DND-41 (cell line): ENCODE measurements around the gene PPM1D.

Experiments used
- ATAC-seq: fragments of 200-7000 bp; cut with Tn5 transposase; 3 replicates; pipeline ENCODE4 v1.9.1; 2021; ENCODE audit warnings: low read depth; ENCODE audit not compliant: insufficient read depth
- DNase-seq: peaks from one replicate; pipeline ENCODE4 v3.0.0-alpha.2; 2020
- H2AFZ ChIP-seq: 2 replicates; pipeline ENCODE4 v1.6.0; 2012; ENCODE audit warnings: low read depth, low read length
- H3K27ac ChIP-seq: 2 replicates; pipeline ENCODE4 v1.5.1; 2012; ENCODE audit warnings: low read length, inconsistent platforms
- H3K27me3 ChIP-seq: fragments of 200-600 bp; sonication (generic); 2 replicates; pipeline ENCODE4 v1.6.0; 2012; ENCODE audit warnings: low read length, mild to moderate bottlenecking, inconsistent platforms; ENCODE audit not compliant: insufficient read depth, poor library complexity
- H3K36me3 ChIP-seq: 2 replicates; pipeline ENCODE4 v1.5.1; 2012; ENCODE audit warnings: low read length, inconsistent platforms; ENCODE audit not compliant: insufficient read depth
- H3K4me1 ChIP-seq: 2 replicates; pipeline ENCODE4 v1.5.1; 2012; ENCODE audit warnings: mild to moderate bottlenecking, low read length; ENCODE audit not compliant: insufficient read depth
- H3K4me2 ChIP-seq: 2 replicates; pipeline ENCODE4 v1.6.0; 2012; ENCODE audit warnings: mild to moderate bottlenecking, moderate library complexity, low read length, inconsistent platforms; ENCODE audit not compliant: insufficient read depth
- H3K4me3 ChIP-seq, 2 experiments: fragments of 200-600 bp in 1 of 2; shearing (Covaris generic) in 1 of 2; 2 replicates each; pipeline ENCODE4 v1.5.1; 2012 to 2016; ENCODE audit warnings: inconsistent platforms in 2 of 2, low read length in 2 of 2, mild to moderate bottlenecking in 2 of 2, low read depth in 1 of 2, moderate library complexity in 1 of 2
- H3K79me2 ChIP-seq: 2 replicates; pipeline ENCODE4 v1.6.0; 2012; ENCODE audit warnings: low read length, inconsistent platforms; ENCODE audit not compliant: insufficient read depth
- H3K9ac ChIP-seq: 2 replicates; pipeline ENCODE4 v1.6.0; 2012; ENCODE audit warnings: low read depth, mild to moderate bottlenecking, inconsistent platforms, low read length, moderate library complexity
- H3K9me3 ChIP-seq: 2 replicates; pipeline ENCODE4 v1.5.1; 2012; ENCODE audit warnings: low read length, moderate library complexity, mild to moderate bottlenecking, inconsistent platforms; ENCODE audit not compliant: insufficient read depth, severe bottlenecking
- H4K20me1 ChIP-seq: 2 replicates; pipeline ENCODE4 v1.6.0; 2012; ENCODE audit warnings: low read length; ENCODE audit not compliant: insufficient read depth
- CTCF ChIP-seq: IDR thresholded peaks from 2 replicates; pipeline ENCODE4 v1.5.1; 2012; ENCODE audit warnings: borderline replicate concordance, low read length, moderate library complexity, mild to moderate bottlenecking; ENCODE audit not compliant: poor library complexity, severe bottlenecking; ENCODE audit errors: extremely low read depth
- EZH2 ChIP-seq: IDR thresholded peaks from 3 replicates; pipeline ENCODE4 v1.6.1; 2012; ENCODE audit warnings: borderline replicate concordance, low read depth, mild to moderate bottlenecking, moderate library complexity, low read length, inconsistent platforms; ENCODE audit not compliant: severe bottlenecking

PPM1D gene

DNA sequence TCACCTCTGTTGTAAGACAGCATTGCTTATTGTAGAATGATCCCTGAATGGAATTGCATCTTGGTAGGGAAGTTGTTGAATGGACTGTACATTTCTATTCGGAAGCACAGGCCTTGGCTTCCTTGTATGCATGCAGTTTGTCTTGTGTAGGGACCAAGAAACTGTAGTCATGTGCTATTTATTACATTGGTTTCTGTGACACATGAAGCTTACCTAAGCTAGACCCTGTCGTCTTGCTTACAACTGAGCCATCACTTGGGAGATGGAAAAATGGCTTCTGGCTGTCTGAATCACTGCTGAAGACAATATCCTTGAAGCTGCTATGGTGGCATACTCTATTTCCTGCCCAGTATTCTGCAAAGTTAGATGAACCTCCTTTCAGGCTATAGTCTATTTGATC, 29.1 kb downstream of the PPM1D start:
- no peaks in the 10 kb centered on the region for H3K27me3 ChIP-seq
- DNase-seq (no peak), ATAC-seq (no peak)
- H3K9me3 ChIP-seq = no peaks in the 10 kb centered on the region
- no peak overlapping the region for H3K27ac ChIP-seq
- peaks cover 43% of the 10 kb centered on the region for H3K79me2 ChIP-seq
- no peak overlapping the region for H2AFZ ChIP-seq
- peaks cover 45% of the 10 kb centered on the region for H3K36me3 ChIP-seq
- TF ChIP-seq EZH2 = no peak
- no peak for TF ChIP-seq CTCF
- H3K9ac ChIP-seq = no peak overlapping the region
- no peak overlapping the region for H3K4me2 ChIP-seq
- no peak overlapping the region for H3K4me3 ChIP-seq
- H3K4me1 ChIP-seq = no peaks in the 10 kb centered on the region
- peaks cover 11% of the 10 kb centered on the region for H4K20me1 ChIP-seq

DNA sequence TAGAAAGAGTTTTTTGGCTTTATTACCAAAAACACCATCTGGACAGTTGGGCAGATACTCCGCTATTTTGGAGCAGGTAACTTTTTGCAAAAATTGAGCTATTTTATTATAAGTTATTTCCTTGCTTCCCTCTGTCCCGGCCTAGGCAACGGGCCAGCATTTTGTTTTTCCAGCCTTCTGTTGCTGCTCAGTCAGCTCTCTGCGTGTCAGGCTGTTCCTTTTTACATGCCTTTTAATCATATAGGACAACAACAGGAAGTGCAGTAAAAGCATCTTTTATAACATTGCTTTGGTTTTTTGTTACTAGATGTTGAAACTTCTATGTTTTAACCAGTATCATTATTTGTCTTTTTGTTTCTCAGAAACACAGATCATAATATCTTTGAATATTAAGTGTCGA, 30.4 kb downstream of the PPM1D start:
- DNase-seq (no peak), ATAC-seq (no peak)
- Histone ChIP-seq H3K27ac (no peak overlapping the region), H3K27me3 (no peaks in the 10 kb centered on the region), H3K4me1 (no peaks in the 10 kb centered on the region), H3K4me2 (no peak overlapping the region), H3K9me3 (no peaks in the 10 kb centered on the region), H3K9ac (no peak overlapping the region), H3K79me2 (peaks cover 46% of the 10 kb centered on the region), H3K36me3 (peaks cover 49% of the 10 kb centered on the region), H4K20me1 (peaks cover 11% of the 10 kb centered on the region), H3K4me3 (no peak overlapping the region), H2AFZ (no peak overlapping the region)
- TF ChIP-seq EZH2 (no peak), CTCF (no peak)

DNA sequence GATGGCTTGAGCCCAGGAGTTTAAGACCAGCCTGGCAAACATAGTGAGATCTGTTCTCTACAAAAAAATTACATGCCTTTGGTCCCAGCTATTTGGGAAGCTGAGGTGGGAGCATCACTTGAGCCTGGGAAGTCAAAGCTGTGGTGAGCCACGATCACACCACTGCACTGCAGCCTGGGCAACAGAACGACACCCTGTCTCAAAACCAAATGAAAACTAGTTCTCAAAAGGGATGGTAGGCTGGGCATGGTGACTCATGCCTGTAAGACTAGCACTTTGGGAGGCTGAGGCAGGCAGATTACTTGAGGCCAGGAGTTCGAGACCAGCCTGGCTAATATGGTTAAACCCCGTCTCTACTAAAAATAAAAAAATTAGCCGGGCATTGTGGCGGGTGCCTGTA, 31.1 kb downstream of the PPM1D start:
- no peak overlapping the region for H3K27ac ChIP-seq
- peaks cover 16% of the 10 kb centered on the region for H4K20me1 ChIP-seq
- H3K9ac ChIP-seq = no peak overlapping the region
- H3K36me3 ChIP-seq = peaks cover 49% of the 10 kb centered on the region
- H3K4me2 ChIP-seq = no peak overlapping the region
- H3K4me1 ChIP-seq = no peaks in the 10 kb centered on the region
- TF ChIP-seq EZH2 (no peak), CTCF (no peak)
- no peaks in the 10 kb centered on the region for H3K27me3 ChIP-seq
- 0 out of 3 replicates have a peak, but pooled peaks have one; percentile 22 for ATAC-seq
- H3K4me3 ChIP-seq = no peak overlapping the region
- H3K79me2 ChIP-seq = peaks cover 40% of the 10 kb centered on the region
- no peak overlapping the region for H2AFZ ChIP-seq
- DNase-seq = no peak
- no peaks in the 10 kb centered on the region for H3K9me3 ChIP-seq

DNA sequence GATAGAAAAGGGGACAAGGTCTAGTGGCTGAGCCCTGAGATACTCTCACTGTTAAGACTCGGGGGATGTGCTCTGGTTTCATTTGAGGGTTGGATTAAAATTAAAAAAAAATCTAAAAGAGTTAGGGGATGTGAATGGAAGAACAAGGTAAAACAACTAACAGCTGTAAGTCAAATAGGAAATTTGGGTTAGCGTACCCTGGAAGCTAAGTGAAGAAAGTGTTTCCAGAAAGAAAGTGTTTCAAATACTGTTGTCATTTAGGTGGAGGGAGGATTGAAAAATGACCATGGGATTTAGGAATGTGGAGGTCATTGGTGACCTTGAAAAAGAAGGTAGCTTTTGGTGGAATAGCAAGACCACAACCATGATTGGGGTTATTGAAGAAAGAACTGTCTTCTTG, 37.7 kb downstream of the PPM1D start:
- Histone ChIP-seq H3K9ac (no peak overlapping the region), H3K79me2 (peaks cover 37% of the 10 kb centered on the region), H3K27ac (no peak overlapping the region), H3K27me3 (no peaks in the 10 kb centered on the region), H3K4me2 (no peak overlapping the region), H3K36me3 (peaks cover 47% of the 10 kb centered on the region), H3K4me1 (no peaks in the 10 kb centered on the region), H3K9me3 (no peaks in the 10 kb centered on the region), H4K20me1 (peaks cover 36% of the 10 kb centered on the region), H3K4me3 (no peak overlapping the region), H2AFZ (no peak overlapping the region)
- TF ChIP-seq CTCF (no peak), EZH2 (no peak)
- DNase-seq (no peak), ATAC-seq (no peak)
